DMS79 (cell line): Measurements from ENCODE around the gene PLCD3.

Experiments used
- DNase-seq: peaks from one replicate; lab custom pipeline; 2025; lab: John Stamatoyannopoulos, UW

Gene PLCD3

DNA sequence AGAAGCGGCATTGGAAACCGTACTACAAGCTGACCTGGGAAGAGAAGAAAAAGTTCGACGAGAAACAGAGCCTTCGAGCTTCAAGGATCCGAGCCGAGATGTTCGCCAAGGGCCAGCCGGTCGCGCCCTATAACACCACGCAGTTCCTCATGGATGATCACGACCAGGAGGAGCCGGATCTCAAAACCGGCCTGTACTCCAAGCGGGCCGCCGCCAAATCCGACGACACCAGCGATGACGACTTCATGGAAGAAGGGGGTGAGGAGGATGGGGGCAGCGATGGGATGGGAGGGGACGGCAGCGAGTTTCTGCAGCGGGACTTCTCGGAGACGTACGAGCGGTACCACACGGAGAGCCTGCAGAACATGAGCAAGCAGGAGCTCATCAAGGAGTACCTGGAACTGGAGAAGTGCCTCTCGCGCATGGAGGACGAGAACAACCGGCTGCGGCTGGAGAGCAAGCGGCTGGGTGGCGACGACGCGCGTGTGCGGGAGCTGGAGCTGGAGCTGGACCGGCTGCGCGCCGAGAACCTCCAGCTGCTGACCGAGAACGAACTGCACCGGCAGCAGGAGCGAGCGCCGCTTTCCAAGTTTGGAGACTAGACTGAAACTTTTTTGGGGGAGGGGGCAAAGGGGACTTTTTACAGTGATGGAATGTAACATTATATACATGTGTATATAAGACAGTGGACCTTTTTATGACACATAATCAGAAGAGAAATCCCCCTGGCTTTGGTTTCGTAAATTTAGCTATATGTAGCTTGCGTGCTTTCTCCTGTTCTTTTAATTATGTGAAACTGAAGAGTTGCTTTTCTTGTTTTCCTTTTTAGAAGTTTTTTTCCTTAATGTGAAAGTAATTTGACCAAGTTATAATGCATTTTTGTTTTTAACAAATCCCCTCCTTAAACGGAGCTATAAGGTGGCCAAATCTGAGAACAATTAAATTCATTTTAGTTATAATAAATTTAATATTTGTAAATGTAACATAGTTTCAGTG is 17.7 kb upstream of the PLCD3 start:
- no peak for DNase-seq

DNA sequence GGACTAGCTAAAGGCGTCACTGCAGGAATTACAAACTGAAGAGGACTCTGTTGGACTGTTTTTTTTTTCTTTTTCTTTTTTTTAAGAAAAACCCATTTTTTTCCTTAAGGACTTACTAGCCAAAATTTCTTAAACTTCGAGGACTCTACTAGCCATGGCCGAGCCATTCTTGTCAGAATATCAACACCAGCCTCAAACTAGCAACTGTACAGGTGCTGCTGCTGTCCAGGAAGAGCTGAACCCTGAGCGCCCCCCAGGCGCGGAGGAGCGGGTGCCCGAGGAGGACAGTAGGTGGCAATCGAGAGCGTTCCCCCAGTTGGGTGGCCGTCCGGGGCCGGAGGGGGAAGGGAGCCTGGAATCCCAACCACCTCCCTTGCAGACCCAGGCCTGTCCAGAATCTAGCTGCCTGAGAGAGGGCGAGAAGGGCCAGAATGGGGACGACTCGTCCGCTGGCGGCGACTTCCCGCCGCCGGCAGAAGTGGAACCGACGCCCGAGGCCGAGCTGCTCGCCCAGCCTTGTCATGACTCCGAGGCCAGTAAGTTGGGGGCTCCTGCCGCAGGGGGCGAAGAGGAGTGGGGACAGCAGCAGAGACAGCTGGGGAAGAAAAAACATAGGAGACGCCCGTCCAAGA is 16.8 kb upstream of the PLCD3 start:
- DNase-seq, result peak; percentile 44

DNA sequence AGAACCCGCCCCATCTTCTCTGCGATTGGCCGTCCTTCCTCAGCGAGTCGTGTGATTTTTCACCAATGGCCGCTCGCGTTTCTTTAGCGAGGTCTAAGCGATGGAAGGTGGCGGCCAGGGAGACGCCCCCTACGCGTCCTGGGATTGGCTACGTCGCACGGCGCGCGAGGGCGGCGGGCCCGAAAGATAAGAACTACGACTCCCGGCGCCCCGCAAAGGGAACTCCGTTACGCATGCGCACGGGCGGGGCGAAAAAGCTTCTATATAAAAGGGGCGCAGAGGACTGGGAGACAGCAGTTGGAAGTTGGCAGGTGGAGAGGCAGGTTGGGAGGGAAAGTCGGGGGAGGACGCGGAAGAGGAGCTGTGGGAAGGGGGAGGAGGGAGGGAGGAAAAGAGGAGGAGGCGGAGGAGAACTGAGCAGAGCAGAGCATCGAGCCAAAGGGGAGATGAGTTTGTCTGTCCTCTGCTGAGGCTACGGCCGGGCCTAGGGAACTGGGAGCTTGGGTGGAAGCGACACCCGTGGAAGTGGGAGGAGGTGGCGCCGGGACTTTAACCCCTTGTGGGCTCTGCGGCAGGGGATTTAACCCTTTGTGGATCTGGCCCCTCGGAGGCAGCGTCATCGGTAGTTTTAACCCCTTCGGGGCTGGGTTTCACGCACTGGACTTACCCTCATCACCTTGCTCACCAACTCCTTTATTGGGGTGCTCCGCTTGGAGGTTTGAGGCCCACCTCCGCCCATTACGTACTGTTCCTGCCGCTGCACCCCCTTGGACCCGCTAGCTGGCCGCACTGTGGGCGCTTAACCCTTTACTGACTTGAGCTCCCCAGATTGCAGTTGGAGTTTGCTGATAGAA is 16.1 kb upstream of the PLCD3 start, which contains the start of gene HEXIM1:
Gene HEXIM1, plus strand, starts transcription at position 293 of the 854 bp plus-strand sequence. CDS start 716 bp downstream, outside the sequence.
- DNase-seq, result peak; percentile 99

DNA sequence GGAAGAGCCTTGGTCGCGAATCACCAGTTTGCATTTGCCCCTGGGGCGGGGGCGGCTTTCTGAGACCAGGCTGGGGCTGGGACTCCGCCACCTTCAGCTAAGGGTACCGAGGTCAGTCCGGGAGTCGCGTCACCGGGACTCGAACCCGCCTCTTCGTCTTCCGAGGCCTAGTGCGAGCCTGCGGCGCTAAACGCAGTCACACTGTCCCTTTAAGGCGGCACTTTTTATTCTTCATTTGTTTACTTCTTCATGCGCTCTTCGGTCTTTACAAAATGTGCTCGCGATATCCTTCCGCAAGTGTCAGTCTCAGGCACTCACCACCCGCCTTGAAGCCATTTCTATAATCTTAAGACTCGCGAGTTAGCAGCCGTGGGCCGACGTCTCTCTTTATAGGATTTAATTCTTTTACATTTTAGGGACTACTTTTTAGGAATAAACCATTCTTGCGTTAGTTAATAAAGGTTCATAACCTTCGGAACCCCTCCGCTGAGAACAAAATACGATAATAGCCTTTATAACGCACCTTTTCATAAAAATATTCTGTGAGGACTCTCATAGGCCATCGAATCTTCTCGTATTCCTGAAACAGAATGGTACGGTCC is 15.4 kb upstream of the PLCD3 start:
- peak; percentile 91 for DNase-seq

DNA sequence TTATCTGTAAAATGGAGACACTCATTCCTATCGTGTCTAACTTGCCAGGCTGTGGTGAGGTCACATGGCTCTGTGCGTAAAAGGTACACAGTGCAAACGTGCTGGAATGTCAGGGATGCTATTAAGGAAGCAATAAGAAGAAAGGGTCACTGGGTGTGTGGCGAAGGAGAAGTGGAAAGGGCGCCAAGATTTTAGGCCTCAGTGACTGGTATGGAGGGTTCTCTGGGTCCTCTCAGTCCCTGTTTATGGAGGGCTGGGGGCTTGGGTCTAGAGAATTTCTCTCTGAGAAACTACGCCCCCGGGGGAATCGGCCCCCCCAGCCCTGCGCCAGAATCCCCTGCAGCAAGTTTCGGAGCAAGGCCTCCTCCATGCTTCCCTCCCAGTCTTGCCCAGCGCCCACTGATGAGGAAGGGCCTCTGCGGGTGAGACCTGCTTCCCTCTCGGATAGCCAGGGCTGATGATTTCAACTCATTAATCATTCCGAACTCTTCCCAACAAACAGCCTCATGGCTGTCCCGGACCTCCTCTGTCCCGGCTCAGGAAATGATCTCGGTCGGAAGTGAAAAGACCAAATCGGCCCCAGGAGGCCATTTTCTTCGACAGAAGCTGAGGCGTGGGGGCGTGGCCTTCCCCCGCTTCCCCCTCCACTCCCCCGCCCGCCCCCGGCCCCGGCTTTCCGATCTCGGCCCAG is 14.7 kb upstream of the PLCD3 start:
- peak; percentile 79 for DNase-seq

DNA sequence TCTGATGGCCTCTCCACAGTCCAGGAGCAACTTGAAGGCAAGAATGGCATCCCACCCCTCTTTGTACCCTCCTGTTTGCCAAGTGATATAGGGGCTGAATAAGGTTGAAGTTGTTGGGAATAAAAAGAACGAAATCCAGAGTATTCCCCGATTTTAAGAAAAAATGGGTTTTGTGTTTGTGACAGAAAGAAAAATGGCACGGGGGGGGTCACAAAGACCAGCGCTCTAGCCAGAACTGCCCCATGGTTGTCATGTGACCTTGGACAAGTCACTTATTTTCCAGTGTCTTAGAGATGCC is 14.2 kb upstream of the PLCD3 start:
- DNase-seq, result no peak

DNA sequence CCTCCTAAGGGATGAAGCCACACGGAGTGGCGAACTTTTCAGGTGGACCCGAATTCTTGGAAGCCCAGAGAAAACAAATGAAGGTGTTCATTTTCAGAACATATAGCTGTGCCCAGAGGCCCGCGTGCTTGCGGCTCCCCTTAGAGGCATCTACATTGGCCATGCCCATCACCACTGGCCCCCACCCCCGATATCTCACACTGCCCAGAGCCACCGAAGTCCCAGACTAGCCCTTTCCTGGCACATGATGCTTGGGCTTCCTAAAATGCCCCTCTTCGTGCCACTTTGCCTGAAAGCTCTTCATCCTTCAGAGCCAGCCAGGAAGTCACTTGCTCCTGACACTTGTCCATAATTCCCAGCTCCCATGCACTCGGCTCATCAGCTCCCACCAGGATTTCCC is 13.9 kb upstream of the PLCD3 start:
- DNase-seq, result no peak

DNA sequence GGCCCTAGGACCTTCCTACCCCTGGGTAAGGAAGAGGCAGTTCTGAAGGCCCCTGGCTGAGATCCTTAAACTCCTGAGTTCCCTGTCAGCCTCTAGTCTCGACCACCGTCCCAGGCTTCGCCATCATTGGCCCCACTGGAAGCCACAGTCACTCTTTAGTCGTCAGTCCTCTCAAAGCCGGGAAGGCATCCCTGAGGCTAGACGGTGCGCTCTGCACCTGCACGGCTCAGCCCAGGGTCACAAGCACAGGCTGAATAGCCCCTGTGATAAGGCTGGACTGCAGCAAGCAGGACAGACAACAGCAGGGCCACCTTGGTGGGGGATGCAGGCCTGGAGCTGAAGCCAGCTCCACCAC is 12.7 kb upstream of the PLCD3 start:
- DNase-seq, result no peak

DNA sequence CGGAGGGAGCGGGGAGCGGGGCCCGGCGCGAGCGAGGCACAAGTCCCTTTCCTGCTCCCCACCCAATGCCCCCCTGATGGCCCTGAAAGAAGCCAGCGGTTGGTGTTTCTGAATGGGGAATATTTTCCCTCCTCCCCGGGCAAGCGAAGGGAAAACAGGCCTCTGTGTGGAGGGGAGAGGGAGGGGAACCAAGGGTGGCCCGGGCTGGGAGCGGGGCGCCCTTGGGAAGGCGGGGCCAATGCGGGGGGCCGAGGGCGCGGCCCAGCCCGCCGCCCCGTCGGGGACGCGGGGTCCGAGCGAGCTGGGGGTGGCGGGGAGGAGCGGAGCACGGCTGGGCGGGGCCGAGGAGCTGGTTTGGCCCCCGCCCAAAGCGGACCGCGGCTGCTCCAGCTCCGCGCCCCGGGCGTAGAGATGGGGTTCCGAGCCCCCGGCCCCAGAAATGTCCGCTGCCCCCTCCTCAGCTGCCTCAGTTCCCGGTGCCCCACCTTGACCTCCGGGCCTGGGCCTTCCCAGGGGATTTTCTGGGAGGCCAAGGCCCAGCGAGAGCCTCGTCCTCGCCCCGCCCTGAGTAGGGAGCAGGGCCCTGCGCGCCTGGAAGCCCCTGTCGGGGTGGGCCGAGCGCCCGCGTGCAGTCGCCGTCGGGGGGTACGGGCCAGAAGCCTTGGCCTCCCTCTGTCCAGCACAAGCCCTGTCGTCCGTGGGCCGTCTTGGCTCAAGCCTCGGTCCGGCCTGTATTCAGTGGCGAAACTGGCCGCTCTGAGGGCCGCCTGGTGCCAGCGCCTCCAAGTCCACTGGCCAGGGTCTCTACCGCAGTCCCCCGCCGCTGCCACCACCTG is 12.1 kb upstream of the PLCD3 start:
- no peak for DNase-seq

DNA sequence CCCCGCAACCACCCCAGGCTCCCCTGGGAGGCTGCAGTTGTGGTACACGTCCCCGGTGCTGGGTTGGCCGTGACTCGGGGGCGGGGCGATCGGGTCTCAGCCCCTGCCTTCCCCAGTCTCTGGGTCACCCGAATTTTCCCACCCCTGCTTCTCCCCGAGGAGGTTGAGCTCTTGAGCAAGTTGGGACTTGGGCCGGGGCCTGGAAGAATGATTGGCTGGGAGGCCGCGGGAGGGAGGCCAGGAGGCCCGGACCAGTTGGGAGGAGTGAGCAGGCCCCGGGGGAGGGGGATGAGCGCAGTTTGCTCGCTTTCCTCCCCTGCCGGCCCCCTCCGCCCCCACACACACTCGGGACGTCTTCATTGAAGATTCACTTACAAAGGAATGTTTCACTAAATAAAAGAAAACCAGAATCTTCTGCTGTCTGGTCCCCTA is 11.5 kb upstream of the PLCD3 start:
- no peak for DNase-seq

DNA sequence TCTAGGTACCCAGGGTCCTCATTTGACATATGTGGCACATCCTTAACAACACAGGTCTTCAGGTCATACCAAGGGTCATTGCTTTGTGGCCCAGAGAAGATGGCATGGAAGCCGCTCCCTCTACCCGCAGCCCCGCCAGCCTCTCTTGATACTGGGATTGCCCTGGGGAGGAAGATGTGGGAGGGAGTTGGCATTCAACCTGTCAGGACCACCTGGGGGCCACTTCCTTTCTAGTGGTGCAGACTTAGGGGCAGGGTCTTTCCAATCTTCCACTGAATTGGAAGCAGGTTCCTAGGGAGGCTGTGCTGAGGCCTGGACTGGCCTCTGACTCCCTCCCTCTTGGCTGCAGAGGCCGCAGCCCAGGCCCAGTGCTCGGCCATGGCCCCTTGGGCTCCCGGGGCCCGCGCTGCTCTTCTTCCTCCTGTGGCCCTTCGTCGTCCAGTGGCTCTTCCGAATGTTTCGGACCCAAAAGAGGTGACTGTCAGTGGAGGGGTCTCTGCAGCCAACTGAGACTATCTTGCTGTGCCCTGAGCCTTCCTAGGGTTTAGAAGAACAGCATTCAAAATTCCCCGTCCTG is 10.9 kb upstream of the PLCD3 start:
- no peak for DNase-seq

DNA sequence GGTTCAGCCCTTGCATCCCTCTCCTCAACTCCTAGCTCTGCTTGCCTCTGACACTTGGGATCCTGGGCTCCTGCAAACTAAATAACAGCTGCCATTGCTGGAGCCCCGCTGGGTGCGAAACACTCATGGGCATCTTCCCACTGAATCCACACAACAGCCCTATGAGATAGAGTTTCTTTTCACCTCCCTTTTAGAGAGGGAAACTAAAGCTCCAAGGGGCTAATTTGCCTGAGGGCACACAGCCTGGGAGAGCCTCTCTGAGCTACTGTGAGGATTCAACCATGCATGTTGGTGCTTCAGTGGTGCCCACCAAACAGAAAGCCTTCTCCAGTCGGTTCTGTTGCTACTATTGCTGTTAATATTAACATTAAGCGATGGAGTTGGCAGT is 7.2 kb upstream of the PLCD3 start:
- DNase-seq, result peak; percentile 17

DNA sequence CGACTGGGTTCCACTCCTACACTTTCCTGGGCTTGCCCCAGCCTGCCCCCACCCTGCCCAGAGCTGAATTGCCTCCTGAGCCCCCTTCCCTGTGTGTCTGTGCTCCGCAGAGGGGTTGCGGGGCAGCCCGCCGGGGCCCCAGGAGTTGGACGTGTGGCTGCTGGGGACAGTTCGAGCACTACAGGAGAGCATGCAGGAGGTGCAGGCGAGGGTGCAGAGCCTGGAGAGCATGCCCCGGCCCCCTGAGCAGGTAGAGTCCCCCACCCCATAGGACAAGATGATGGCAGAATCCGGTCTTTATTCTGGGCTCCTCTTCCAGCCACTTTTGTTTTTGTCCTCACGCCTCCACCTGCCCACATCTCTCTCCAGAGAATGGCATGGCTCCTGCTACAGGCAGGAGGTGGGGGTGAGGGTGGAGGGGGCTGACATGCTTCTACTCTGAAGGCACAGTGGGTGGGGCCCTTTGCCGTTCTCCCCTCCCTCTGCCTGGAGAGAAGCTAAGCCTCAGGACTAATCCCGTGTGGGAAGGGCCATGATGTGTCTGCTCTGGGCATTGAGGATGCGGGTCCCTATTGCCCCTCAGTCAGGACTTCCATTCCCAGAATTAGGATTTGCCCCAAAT is 6.7 kb upstream of the PLCD3 start:
- no peak for DNase-seq

DNA sequence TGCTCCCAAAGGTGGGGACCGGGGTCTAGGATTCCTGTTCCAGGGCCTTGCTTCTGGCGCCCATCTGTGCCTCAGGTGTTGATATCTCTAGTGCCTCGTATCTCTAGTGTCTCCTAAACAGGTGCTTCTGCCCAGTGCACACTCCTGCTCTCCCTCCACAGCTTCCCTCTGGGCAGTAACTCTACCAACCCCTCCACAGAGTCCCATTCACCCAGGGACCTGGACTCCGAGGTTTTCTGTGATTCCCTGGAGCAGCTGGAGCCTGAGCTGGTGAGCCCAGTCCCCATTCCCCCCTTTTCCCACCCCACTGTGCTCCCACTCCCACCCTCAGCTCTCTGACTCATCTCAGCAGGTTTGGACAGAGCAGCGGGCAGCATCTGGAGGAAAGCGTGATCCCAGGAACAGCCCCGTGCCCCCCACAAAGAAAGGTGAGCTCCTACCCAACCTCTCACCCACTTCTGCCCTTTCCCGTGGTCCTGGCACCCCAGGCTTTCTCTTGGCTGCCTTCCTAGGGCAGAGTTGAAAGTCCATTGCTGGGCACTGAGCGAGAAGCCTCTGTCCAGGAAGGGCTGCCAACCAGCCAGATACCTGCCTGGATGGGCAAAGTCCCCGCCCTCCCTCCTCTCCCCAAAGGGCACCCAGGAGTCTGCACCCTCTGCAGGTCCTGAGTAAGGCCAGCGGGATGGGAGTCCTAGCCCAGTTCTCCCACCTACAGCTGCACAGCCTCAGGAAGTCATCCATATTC is 5.4 kb upstream of the PLCD3 start:
- no peak for DNase-seq

DNA sequence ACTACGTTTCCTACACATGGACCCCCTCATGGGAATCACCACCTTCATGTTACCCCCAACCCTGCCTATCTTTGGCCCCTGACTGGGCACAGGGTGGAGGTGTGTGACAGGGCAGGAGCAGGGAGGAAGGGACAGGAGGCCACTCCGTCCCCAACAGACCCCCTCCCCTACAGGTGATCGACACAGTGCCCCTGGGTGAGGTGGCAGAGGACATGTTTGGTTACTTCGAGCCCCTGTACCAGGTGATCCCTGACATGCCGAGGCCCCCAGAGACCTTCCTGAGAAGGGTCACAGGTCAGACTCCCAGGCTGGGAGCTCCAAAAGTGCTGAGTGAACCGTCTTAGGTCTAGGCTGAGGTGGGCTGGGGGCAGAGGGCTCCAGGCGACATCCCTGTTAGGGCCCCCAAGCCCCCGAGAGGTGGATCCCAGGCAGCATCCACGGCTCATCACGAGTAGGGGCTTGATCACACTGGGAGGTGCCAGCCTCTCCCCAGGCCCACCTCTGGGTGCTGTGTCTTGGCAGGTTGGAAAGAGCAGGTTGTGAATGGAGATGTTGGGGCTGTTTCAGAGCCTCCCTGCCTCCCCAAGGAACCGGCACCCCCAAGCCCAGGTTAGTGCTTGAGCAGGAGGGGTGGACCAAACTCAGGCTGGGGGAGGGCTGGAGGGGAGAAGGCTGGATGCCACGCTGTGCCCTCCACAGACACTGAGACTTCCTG is 4.7 kb upstream of the PLCD3 start:
- DNase-seq, result no peak

DNA sequence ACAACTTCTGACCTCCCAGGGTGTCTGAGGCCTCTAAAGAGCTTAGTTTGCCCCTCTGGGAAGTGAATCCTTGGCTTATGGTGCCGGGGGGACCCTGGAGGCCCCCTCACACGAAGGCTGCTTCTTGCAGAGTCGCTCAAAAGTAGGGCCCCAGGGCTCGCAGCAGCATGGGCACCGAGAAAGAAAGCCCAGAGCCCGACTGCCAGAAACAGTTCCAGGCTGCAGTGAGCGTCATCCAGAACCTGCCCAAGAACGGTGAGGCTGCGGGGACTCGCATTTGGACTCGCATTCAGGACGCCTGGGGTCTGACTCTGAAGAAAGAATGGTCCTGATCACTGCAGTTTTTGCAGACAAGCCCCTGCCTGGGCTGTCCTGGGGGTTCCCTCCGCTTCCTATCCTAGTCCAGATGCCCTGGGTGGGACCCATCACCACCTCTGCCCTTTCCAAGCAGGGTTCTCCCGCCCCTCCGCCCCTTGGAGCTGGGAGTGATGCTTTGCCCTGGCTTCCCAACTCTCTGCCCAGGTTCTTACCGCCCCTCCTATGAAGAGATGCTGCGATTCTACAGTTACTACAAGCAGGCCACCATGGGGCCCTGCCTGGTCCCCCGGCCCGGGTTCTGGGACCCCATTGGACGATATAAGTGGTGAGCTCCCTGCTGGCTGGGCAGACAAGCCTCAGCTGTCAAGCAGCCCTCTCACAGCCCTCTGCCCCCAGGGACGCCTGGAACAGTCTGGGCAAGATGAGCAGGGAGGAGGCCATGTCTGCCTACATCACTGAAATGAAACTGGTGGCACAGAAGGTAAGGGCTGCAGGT is 3.9 kb upstream of the PLCD3 start:
- DNase-seq, result no peak

DNA sequence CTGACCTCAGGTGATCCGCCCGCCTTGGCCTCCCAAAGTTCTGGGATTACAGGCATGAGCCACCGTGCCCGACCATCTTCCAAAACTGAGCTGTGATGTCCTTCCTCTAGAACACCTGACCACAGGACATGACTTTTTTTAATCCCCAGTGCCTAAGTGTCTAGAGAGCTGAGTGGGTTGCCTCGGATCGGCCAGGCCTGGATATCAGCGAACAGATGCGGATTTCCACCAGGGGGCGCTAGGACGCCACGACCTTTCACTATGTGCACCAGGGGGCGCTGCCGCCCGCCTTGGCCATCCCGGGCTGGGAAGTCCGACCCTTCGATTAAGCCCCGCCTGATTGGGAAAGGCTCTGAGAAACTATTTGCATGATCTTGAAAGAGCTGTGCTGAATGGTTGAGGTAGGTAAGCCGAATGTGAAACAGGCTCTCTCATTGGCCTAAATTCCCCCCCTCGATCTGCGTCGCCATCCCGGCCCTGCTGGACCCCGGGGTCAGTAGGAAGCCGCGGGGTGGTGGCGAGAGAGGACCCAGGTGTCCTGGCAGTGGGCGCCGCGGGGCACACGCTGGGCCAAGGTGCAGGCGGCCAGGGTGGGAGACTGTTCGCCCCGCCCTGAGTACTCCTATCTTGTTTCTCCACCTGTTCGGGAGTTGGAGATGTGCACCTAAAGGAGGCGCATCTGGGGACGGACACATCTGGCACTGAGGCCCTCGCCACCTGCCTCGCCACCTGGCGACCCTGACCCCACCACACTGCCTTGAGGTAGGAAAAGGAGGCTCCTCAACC is 3.1 kb upstream of the PLCD3 start, which contains the start of gene ACBD4:
Gene ACBD4, plus strand, starts transcription at position 496 of the 786 bp plus-strand sequence. CDS start 458 bp downstream, outside the sequence.
- peak; percentile 95 for DNase-seq
